NCI-H2171 treated with DMSO at 0.1 percent for 48 hours (cell line): Measurements from ENCODE around the gene RELB.
"Not testable (repeated sequence)": the region's sequence is repeated elsewhere in the genome, so short reads cannot be mapped to it uniquely, and the experiment has no call there.

Source experiments
- DNase-seq: peaks from one replicate; lab custom pipeline; 2025; lab: John Stamatoyannopoulos, UW

Gene RELB

GRCh38 chr19:45001087-45001739, at the start of gene RELB:
TSS of gene RELB (plus strand) at chr19:45001464. CDS start at chr19:45001580, 116 bp downstream.
- peak; percentile 54 for DNase-seq

GRCh38 chr19:44954278-44954648, 47.0 kb upstream of the RELB start:
- no peak for DNase-seq

- DNase-seq: peak; percentile 93
Measured at GRCh38 chr19:44954649-44955504, 46.4 kb upstream of the RELB start, which contains the start of gene CLPTM1. TSS of gene CLPTM1 (plus strand) at chr19:44955380. CDS start at chr19:44955396, 16 bp downstream.

- peak; percentile 10 for DNase-seq
Measured at GRCh38 chr19:44955505-44956439, 45.5 kb upstream of the RELB start.

GRCh38 chr19:44957526-44957925, 43.7 kb upstream of the RELB start:
- no peak for DNase-seq

GRCh38 chr19:44958090-44958489, 43.2 kb upstream of the RELB start:
- DNase-seq: no peak

- DNase-seq: no peak
Measured at GRCh38 chr19:44959691-44960090, 41.6 kb upstream of the RELB start.

- DNase-seq: no peak
Measured at GRCh38 chr19:44960906-44961728, 40.1 kb upstream of the RELB start.

GRCh38 chr19:44961821-44962220, 39.4 kb upstream of the RELB start:
- DNase-seq: no peak

- DNase-seq: no peak
Measured at GRCh38 chr19:44968118-44968517, 33.1 kb upstream of the RELB start.

- no peak for DNase-seq
Measured at GRCh38 chr19:44968670-44969069, 32.6 kb upstream of the RELB start.

GRCh38 chr19:44969437-44969836, 31.8 kb upstream of the RELB start:
- DNase-seq: no peak

GRCh38 chr19:44971451-44971850, 29.8 kb upstream of the RELB start:
- not testable (repeated sequence) for DNase-seq

GRCh38 chr19:44972802-44973201, 28.5 kb upstream of the RELB start:
- DNase-seq: no peak

GRCh38 chr19:44973982-44974735, 27.1 kb upstream of the RELB start:
- DNase-seq: no peak

- DNase-seq: no peak
Measured at GRCh38 chr19:44974857-44975256, 26.4 kb upstream of the RELB start.

- no peak for DNase-seq
Measured at GRCh38 chr19:44975444-44975843, 25.8 kb upstream of the RELB start.

GRCh38 chr19:44984005-44984404, 17.3 kb upstream of the RELB start:
- no peak for DNase-seq

- no peak for DNase-seq
Measured at GRCh38 chr19:44985445-44985844, 15.8 kb upstream of the RELB start.

GRCh38 chr19:44986389-44986788, 14.9 kb upstream of the RELB start:
- no peak for DNase-seq
